SK-N-MC (cell line): Measurements from ENCODE around the gene ADIPOR2.

Experiments used
- EZH2 ChIP-seq: fragments of 200-600 bp; sonication (generic); IDR thresholded peaks from one replicate; pipeline ENCODE4 v1.6.1; 2017; ENCODE audit warnings: antibody characterized with exemption
- FOXP2 ChIP-seq: optimal IDR thresholded peaks from 2 replicates; pipeline ENCODE3; 2011; ENCODE audit warnings: mild to moderate bottlenecking, moderate library complexity; ENCODE audit not compliant: insufficient read depth; ENCODE audit errors: extremely low read length, control extremely low read depth
- POLR2AphosphoS5 ChIP-seq: IDR thresholded peaks from 2 replicates; pipeline ENCODE4 v1.6.1; 2012; ENCODE audit warnings: mild to moderate bottlenecking, low read depth, low read length, borderline replicate concordance

GRCh38 chr12:1731019-1731687 is 40.3 kb downstream of the ADIPOR2 start:
- TF ChIP-seq EZH2 (no peak), POLR2AphosphoS5 (no peak), FOXP2 (no peak)
